H1 (cell line): ENCODE results near the gene TXNRD2. TPM values are rescaled to one million over a fixed set of nuclear protein-coding genes. Genes with fewer than 3 reads are reported as not detected.

Experiments used
- SAP30 ChIP-seq: fragments of 300-600 bp; sonication (generic); IDR thresholded peaks from 2 replicates; pipeline ENCODE4 v1.7.1; 2012; ENCODE audit warnings: low read length, moderate library complexity, mild to moderate bottlenecking, inconsistent platforms; ENCODE audit not compliant: insufficient read depth, insufficient replicate concordance
- SIN3A ChIP-seq, 2 experiments: IDR thresholded peaks in 1 of 2; conservative IDR thresholded peaks in 1 of 2; 2 replicates each; pipeline ENCODE4 v1.6.1; 2011 to 2012; ENCODE audit warnings: low read length in 2 of 2, improper control_type of control experiment in 1 of 2, low read depth in 1 of 2, mild to moderate bottlenecking in 1 of 2
- polyA plus RNA-seq, 7 experiments: library from polyadenylated mRNA; depleted of rRNA in 3 of 7; stranded (reverse) in 5 of 7; unstranded in 2 of 7; fragments of >200 nt in 5 of 7; fragments of 200-250 nt in 2 of 7; gene quantifications; 1 replicate in 5 of 7; 2 replicates in 1 of 7; 4 replicates in 1 of 7; pipeline versions ENCODE4 v1.2.1 to v1.2.3, GENCODE V29; 2011 to 2013; ENCODE audit warnings: missing spikeins in 2 of 7, mixed read lengths in 2 of 7
- total RNA-seq: library from RNA; stranded (reverse); fragmentation: NEBNext Ultra II Directional; extraction: Animal tissue kit (Norgen Biotek cat#: 25700); gene quantifications from 2 replicates; pipeline ENCODE4 v1.2.1, GENCODE V29; 2021

Gene TXNRD2
- total and polyA plus RNA-seq, 2 of the 8 experiments (the other 6 are each of a cell fraction or from before 2014, with no cell fraction given) = 14.8 to 21.9 TPM

DNA sequence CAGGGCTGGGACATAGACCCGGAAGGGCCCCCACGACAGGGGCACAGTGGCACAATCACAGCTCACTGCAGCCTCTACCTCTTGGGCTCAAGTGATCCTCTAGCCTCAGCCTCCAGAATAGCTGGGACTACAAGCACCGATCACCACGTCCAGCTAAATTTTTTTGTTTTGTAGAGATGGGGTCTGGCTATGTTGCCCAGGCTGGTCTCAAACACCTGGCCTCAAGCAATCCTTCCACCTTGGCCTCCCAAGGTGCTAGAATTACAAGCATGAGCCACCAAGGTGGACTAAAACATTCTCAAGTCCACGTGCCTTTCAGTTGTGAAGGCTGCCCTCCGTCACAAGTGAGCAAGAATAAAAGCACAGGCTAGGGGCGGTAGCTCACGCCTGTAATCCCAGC is 10.1 kb downstream of the TXNRD2 start (continued):
- no peak for TF ChIP-seq SAP30
- no peak for TF ChIP-seq SIN3A (conservative IDR thresholded peaks at IDR 0.05 in 1 of 2, IDR thresholded peaks at IDR 0.05 in 1 of 2; ENCODE audit: low read depth in 1 of 2, low read length in 2 of 2)
- TF ChIP-seq, all 59 proteins: peak for 0
